A549 (cell line): Measurements from ENCODE around the gene PTPRK. TPM values are rescaled to one million over a fixed set of nuclear protein-coding genes. Genes with fewer than 3 reads are reported as not detected.

Source experiments
- ATAC-seq, 2 experiments: fragments of 200-7000 bp in 1 of 2; fragments of >200 bp in 1 of 2; cut with Nextera tagmentation in 1 of 2; cut with Tn5 transposase in 1 of 2; 3 replicates each; pipeline versions ENCODE4 v1.8.0 to v1.9.1; 2018 to 2020; ENCODE audit warnings: mild to moderate bottlenecking in 1 of 2, moderate library complexity in 1 of 2
- CTCF ChIA-PET: fragments of 300-600 bp; sonication (Branson Sonifier 250); formaldehyde crosslinking; extraction: SDS; loops from one replicate; lab custom pipeline; 2021; ENCODE audit warnings: antibody characterized with exemption, inconsistent platforms; lab: Yijun Ruan, JAX
- POLR2A ChIA-PET: fragments of 350-600 bp; formaldehyde crosslinking; extraction: SDS; loops from one replicate; lab custom pipeline; 2021; ENCODE audit warnings: antibody characterized with exemption, inconsistent platforms; lab: Yijun Ruan, JAX
- DNase-seq, 2 experiments: peaks; one replicate each; pipeline versions ENCODE4 v3.0.0 to v3.0.0-alpha.2; 2011 to 2016; ENCODE audit warnings: low read depth in 1 of 2, low spot score in 1 of 2
- FAIRE-seq: peaks from 2 replicates; lab custom pipeline; 2011; peaks lifted over from hg19 to GRCh38; lab: Jason Lieb, UNC
- H3K27ac ChIP-seq, 2 experiments: fragments of >200 bp; sonication (Bioruptor Twin); formaldehyde crosslinking; 3 replicates each; pipeline ENCODE4 v1.5.1; 2016 to 2017
- H3K4me1 ChIP-seq: fragments of >200 bp; sonication (Bioruptor Twin); formaldehyde crosslinking; 3 replicates; pipeline ENCODE4 v1.6.1; 2016
- H3K4me2 ChIP-seq: fragments of >200 bp; sonication (Bioruptor Twin); formaldehyde crosslinking; 3 replicates; pipeline ENCODE4 v1.6.1; 2016
- H3K4me3 ChIP-seq: fragments of >200 bp; sonication (Bioruptor Twin); formaldehyde crosslinking; 3 replicates; pipeline ENCODE4 v1.5.1; 2016
- H3K9me3 ChIP-seq: fragments of >200 bp; sonication (Bioruptor Twin); formaldehyde crosslinking; 3 replicates; pipeline ENCODE4 v1.6.1; 2016
- ATOH8 ChIP-seq: fragments of 250-450 bp; sonication (Bioruptor Pico); IDR thresholded peaks from 2 replicates; pipeline ENCODE4 v1.5.0; 2020; ENCODE audit warnings: low read depth, mild to moderate bottlenecking, moderate library complexity
- BCL3 ChIP-seq: fragments of >200 bp; sonication (Bioruptor Twin); formaldehyde crosslinking; IDR thresholded peaks from 3 replicates; pipeline ENCODE4 v1.6.1; 2016
- BHLHE40 ChIP-seq: IDR thresholded peaks from 2 replicates; pipeline ENCODE4 v1.6.1; 2012; ENCODE audit warnings: low read depth, low read length, inconsistent platforms
- CEBPB ChIP-seq, 2 experiments: fragments of >200 bp in 1 of 2; sonication (Bioruptor Twin) in 1 of 2; formaldehyde crosslinking in 1 of 2; IDR thresholded peaks; 2 replicates each; pipeline ENCODE4 v1.6.1; 2012 to 2016
- CHD2 ChIP-seq: fragments of 150-350 bp; IDR thresholded peaks from 2 replicates; pipeline ENCODE4 v1.6.1; 2014; ENCODE audit warnings: low read length; ENCODE audit not compliant: partially characterized antibody
- E2F6 ChIP-seq: IDR thresholded peaks from 2 replicates; pipeline ENCODE4 v1.6.1; 2012; ENCODE audit warnings: low read depth, borderline replicate concordance
- EHMT2 ChIP-seq: fragments of 200-600 bp; sonication (generic); IDR thresholded peaks from 2 replicates; pipeline ENCODE4 v1.6.1; 2016; ENCODE audit warnings: antibody characterized with exemption, low read depth, mild to moderate bottlenecking, moderate library complexity
- EP300 ChIP-seq, 2 experiments: fragments of >200 bp; sonication (Bioruptor Twin); formaldehyde crosslinking; IDR thresholded peaks; 2 replicates in 1 of 2; 3 replicates in 1 of 2; pipeline ENCODE4 v1.6.1; 2016 to 2017
- ESRRA ChIP-seq: fragments of 150-350 bp; IDR thresholded peaks from 2 replicates; pipeline ENCODE4 v1.6.1; 2014; ENCODE audit warnings: mild to moderate bottlenecking, low read length, borderline replicate concordance
- FOXS1 ChIP-seq: fragments of 250-450 bp; sonication (Bioruptor Pico); IDR thresholded peaks from 2 replicates; pipeline ENCODE4 v1.5.0; 2020; ENCODE audit warnings: mild to moderate bottlenecking, moderate library complexity
- HDAC2 ChIP-seq: fragments of 200-600 bp; sonication (generic); IDR thresholded peaks from 2 replicates; pipeline ENCODE4 v1.6.1; 2016
- HMGXB4 ChIP-seq: fragments of 250-450 bp; sonication (Bioruptor Pico); IDR thresholded peaks from 2 replicates; pipeline ENCODE4 v1.5.0; 2021; ENCODE audit warnings: mild to moderate bottlenecking, moderate library complexity, borderline replicate concordance
- MYC ChIP-seq: IDR thresholded peaks from 2 replicates; pipeline ENCODE4 v1.6.1; 2012; ENCODE audit warnings: mild to moderate bottlenecking, inconsistent platforms, low read length, improper control_type of control experiment, borderline replicate concordance
- POLR2AphosphoS2 ChIP-seq: conservative IDR thresholded peaks from 2 replicates; pipeline ENCODE4 v1.6.1; 2012; ENCODE audit warnings: low read length, improper control_type of control experiment, inconsistent platforms
- RARB ChIP-seq: fragments of 250-450 bp; sonication (Bioruptor Pico); IDR thresholded peaks from 2 replicates; pipeline ENCODE4 v1.8.0; 2021; ENCODE audit warnings: mild to moderate bottlenecking, moderate library complexity
- SMC3 ChIP-seq: fragments of >200 bp; sonication (Bioruptor Twin); formaldehyde crosslinking; IDR thresholded peaks from 3 replicates; pipeline ENCODE4 v1.6.1; 2018; ENCODE audit warnings: inconsistent platforms
- TP53 ChIP-seq: fragments of 250-450 bp; sonication (Bioruptor Pico); IDR thresholded peaks from 2 replicates; pipeline ENCODE4 v1.5.0; 2021; ENCODE audit warnings: mild to moderate bottlenecking, moderate library complexity
- ZFP36 ChIP-seq: fragments of 450-650 bp; IDR thresholded peaks from 2 replicates; pipeline ENCODE4 v1.6.1; 2014; ENCODE audit warnings: borderline replicate concordance; ENCODE audit not compliant: partially characterized antibody
- ZNF302 ChIP-seq: fragments of 250-450 bp; sonication (Bioruptor Pico); IDR thresholded peaks from 2 replicates; pipeline ENCODE4 v1.9.0; 2021; ENCODE audit warnings: inconsistent platforms, mild to moderate bottlenecking, moderate library complexity
- ZSCAN20 ChIP-seq: fragments of 250-450 bp; sonication (Bioruptor Pico); IDR thresholded peaks from 2 replicates; pipeline ENCODE4 v1.8.0; 2022; ENCODE audit warnings: mild to moderate bottlenecking, moderate library complexity
- WGBS: methylation state at CpG from one replicate; pipeline ENCODE4 v1.1.6; 2017; ENCODE audit errors: missing lambda C conversion rate; 5-methylcytosine and 5-hydroxymethylcytosine counted together
- polyA plus RNA-seq, 4 experiments: library from polyadenylated mRNA; depleted of rRNA in 3 of 4; stranded (reverse); fragments of >200 nt; fragmentation: RNase III in 1 of 4; extraction: RNeasy Plus Mini Kit Qiagen cat#74134 plus additional on column Dnase treatment in 1 of 4; gene quantifications; 2 replicates in 3 of 4; 3 replicates in 1 of 4; pipeline ENCODE4 v1.2.3, GENCODE V29; 2011 to 2017

The PTPRK gene
- polyA plus RNA-seq, 2 of the 4 experiments (the other 2 are of a cell fraction), result 14.4 to 16.1 TPM

- 69% methylated on average over 3 of the region's 3 CpGs for WGBS
- no peak overlapping the region for H3K27ac ChIP-seq
- TF ChIP-seq ATOH8 (CRISPR knock-in tag) (no peak), POLR2AphosphoS2 (no peak), CEBPB (IDR thresholded peaks at IDR 0.05) (no peak), HMGXB4 (CRISPR knock-in tag) (no peak), CHD2 (no peak), ZSCAN20 (CRISPR knock-in tag) (no peak), BHLHE40 (no peak)
- TF ChIP-seq, all 56 proteins: peak for 0
- Histone ChIP-seq H3K4me2 (no peak overlapping the region), H3K4me3 (no peak overlapping the region), H3K4me1 (no peaks in the 10 kb centered on the region), H3K9me3 (no peaks in the 10 kb centered on the region)
- FAIRE-seq, result no peak
- ChIA-PET CTCF (no interaction called here), POLR2A (no interaction called here)
- ATAC-seq, result no peak
- no peak for DNase-seq
These were observed 449.2 kb downstream of the PTPRK start for GRCh38 chr6:128071212-128071611.

- WGBS, result 64% methylated on average over 3 of the region's 3 CpGs
- FAIRE-seq, result no peak
- DNase-seq, result no peak
These were observed 450.0 kb downstream of the PTPRK start for GRCh38 chr6:128070406-128070805.

GRCh38 chr6:128069188-128069587 lies 451.2 kb downstream of the PTPRK start:
- H3K4me2 ChIP-seq, result no peak overlapping the region
- ATAC-seq (no peak), FAIRE-seq (no peak), DNase-seq (no peak)
- H3K4me3 ChIP-seq, result no peak overlapping the region
- no peaks in the 10 kb centered on the region for H3K9me3 ChIP-seq
- ChIA-PET CTCF (no interaction called here), POLR2A (no interaction called here)
- TF ChIP-seq BCL3 (no peak), RARB (CRISPR knock-in tag) (no peak), HDAC2 (no peak), BHLHE40 (no peak), TP53 (CRISPR knock-in tag) (no peak), FOXS1 (CRISPR knock-in tag) (no peak), CEBPB (IDR thresholded peaks at IDR 0.05) (no peak), ZFP36 (no peak)
- 89% methylated on average over 2 of the region's 2 CpGs for WGBS
- peaks cover 8% of the 10 kb centered on the region; the same call in 2 of the 3 replicates for H3K4me1 ChIP-seq
- no peak overlapping the region for H3K27ac ChIP-seq

More at GRCh38 chr6:128070406-128070805, 450.0 kb downstream of the PTPRK start:
- no peak overlapping the region for H3K4me2 ChIP-seq
- ChIA-PET CTCF (no interaction called here), POLR2A (no interaction called here)
- H3K4me3 ChIP-seq, result no peak overlapping the region
- H3K27ac ChIP-seq, result no peak overlapping the region
- H3K4me1 ChIP-seq, result no peaks in the 10 kb centered on the region
- TF ChIP-seq ESRRA (no peak), BCL3 (no peak), SMC3 (no peak), ZNF302 (CRISPR knock-in tag) (no peak), BHLHE40 (no peak), EP300 (IDR thresholded peaks at IDR 0.05) (no peak), E2F6 (no peak), EHMT2 (no peak), TP53 (CRISPR knock-in tag) (no peak), RARB (CRISPR knock-in tag) (no peak), MYC (no peak)
- TF ChIP-seq, all 56 proteins: peak for 0
- H3K9me3 ChIP-seq, result no peaks in the 10 kb centered on the region
- ATAC-seq, result no peak
